CD8-positive, alpha-beta memory T cell (primary cell): ENCODE data around the gene WFIKKN1. TPM values are rescaled to one million over a fixed set of nuclear protein-coding genes. Genes with fewer than 3 reads are reported as not detected.

Experiments
- CTCF ChIA-PET: fragments of 350-600 bp; sonication (Branson Sonifier 250); formaldehyde crosslinking; loops from one replicate; lab custom pipeline; 2021; ENCODE audit warnings: antibody characterized with exemption; lab: Charles Lee
- POLR2A ChIA-PET: fragments of 350-600 bp; sonication (Branson Sonifier 250); formaldehyde crosslinking; loops from one replicate; lab custom pipeline; 2021; ENCODE audit warnings: antibody characterized with exemption; lab: Charles Lee
- DNase-seq, 5 donors: peaks; one replicate each; pipeline versions ENCODE4 v3.0.0 to v3.0.0-alpha.2; 2020 to 2022; ENCODE audit warnings: mixed read lengths in 1 of 5
- H3K27ac ChIP-seq: one replicate; pipeline ENCODE4 v1.7.0; 2013; ENCODE audit warnings: low read depth, mild to moderate bottlenecking, low read length, moderate library complexity
- H3K27me3 ChIP-seq: 2 replicates; pipeline ENCODE4 v1.7.0; 2013; ENCODE audit warnings: low read length, mild to moderate bottlenecking; ENCODE audit not compliant: insufficient read depth, poor library complexity, severe bottlenecking
- H3K36me3 ChIP-seq: 2 replicates; pipeline ENCODE4 v1.7.0; 2013; ENCODE audit warnings: mild to moderate bottlenecking, low read length, moderate library complexity; ENCODE audit not compliant: insufficient read depth
- H3K4me1 ChIP-seq: 2 replicates; pipeline ENCODE4 v1.7.0; 2013; ENCODE audit warnings: mild to moderate bottlenecking, low read length, moderate library complexity; ENCODE audit not compliant: insufficient read depth
- H3K4me3 ChIP-seq: 2 replicates; pipeline ENCODE4 v1.7.0; 2013; ENCODE audit warnings: mild to moderate bottlenecking, low read length
- H3K9me3 ChIP-seq: 2 replicates; pipeline ENCODE4 v1.7.0; 2013; ENCODE audit warnings: mild to moderate bottlenecking, low read length
- H3K27ac Mint-ChIP-seq, 8 donors: one replicate each; pipeline ENCODE4 v1.8.0; 2020 to 2021; ENCODE audit warnings: mixed read lengths in 8 of 8, mild to moderate bottlenecking in 6 of 8, inconsistent platforms in 3 of 8, moderate library complexity in 3 of 8
- H3K27me3 Mint-ChIP-seq, 2 donors: one replicate each; pipeline ENCODE4 v1.8.0; 2020 to 2021; ENCODE audit warnings: mixed read lengths in 2 of 2, mild to moderate bottlenecking in 1 of 2, moderate library complexity in 1 of 2
- H3K36me3 Mint-ChIP-seq, 3 donors: one replicate each; pipeline ENCODE4 v1.8.0; 2020 to 2021; ENCODE audit warnings: mixed read lengths in 3 of 3, inconsistent platforms in 1 of 3, mild to moderate bottlenecking in 1 of 3
- H3K4me1 Mint-ChIP-seq, 3 donors: one replicate each; pipeline ENCODE4 v1.8.0; 2020 to 2021; ENCODE audit warnings: mixed read lengths in 3 of 3, inconsistent platforms in 1 of 3, mild to moderate bottlenecking in 1 of 3
- H3K4me3 Mint-ChIP-seq, 7 donors: one replicate each; pipeline ENCODE4 v1.8.0; 2020 to 2021; ENCODE audit warnings: mixed read lengths in 7 of 7, mild to moderate bottlenecking in 6 of 7, moderate library complexity in 4 of 7, inconsistent platforms in 2 of 7
- H3K9me3 Mint-ChIP-seq, 5 donors: one replicate each; pipeline ENCODE4 v1.8.0; 2020 to 2022; ENCODE audit warnings: mixed read lengths in 5 of 5, mild to moderate bottlenecking in 3 of 5, moderate library complexity in 2 of 5, inconsistent platforms in 1 of 5
- polyA plus RNA-seq: library from polyadenylated mRNA; unstranded; fragments of 300-500 nt; fragmentation: Illumina TruSeq; gene quantifications from one replicate; pipeline ENCODE4 v1.2.3, GENCODE V29; 2021
- total RNA-seq, 2 experiments: library from RNA; stranded (reverse); gene quantifications; one replicate each; pipeline ENCODE4 v1.2.3, GENCODE V29; 2021

WFIKKN1 gene
- total and polyA plus RNA-seq, 3 experiments from 2014 or later = 0.09 to 0.22 (median 0.11) TPM

- H3K4me1 Mint-ChIP-seq = peaks cover 0 to 29% (median 13%) of the 10 kb centered on the region in 3 donors
- ChIA-PET CTCF (no interaction called here), POLR2A (no interaction called here)
- no peaks in the 10 kb centered on the region for H3K36me3 ChIP-seq
- H3K27me3 ChIP-seq = no peaks in the 10 kb centered on the region
- H3K27me3 Mint-ChIP-seq = no peaks in the 10 kb centered on the region
- peaks cover 22% of the 10 kb centered on the region for H3K4me1 ChIP-seq
- H3K36me3 Mint-ChIP-seq = no peaks in the 10 kb centered on the region
- DNase-seq = no peak
- H3K27ac ChIP-seq = no peak overlapping the region
- H3K27ac Mint-ChIP-seq = peak overlapping the region in 2 of 8 donors; percentile 45 to 83
- peak overlapping the region in 2 of 7 donors; percentile 12 to 42 for H3K4me3 Mint-ChIP-seq
- no peaks in the 10 kb centered on the region for H3K9me3 Mint-ChIP-seq
- H3K4me3 ChIP-seq = no peak overlapping the region
- no peaks in the 10 kb centered on the region for H3K9me3 ChIP-seq
These were observed 15.9 kb downstream of the WFIKKN1 start for GRCh38 chr16:646679-647172.

- peaks cover 0 to 29% (median 13%) of the 10 kb centered on the region in 3 donors for H3K4me1 Mint-ChIP-seq
- no peaks in the 10 kb centered on the region for H3K9me3 ChIP-seq
- H3K27ac Mint-ChIP-seq = peak overlapping the region in 1 of 8 donors; percentile 83
- no peak for DNase-seq
- no peak overlapping the region for H3K27ac ChIP-seq
- H3K4me1 ChIP-seq = peaks cover 22% of the 10 kb centered on the region
- no peaks in the 10 kb centered on the region for H3K36me3 ChIP-seq
- H3K27me3 ChIP-seq = no peaks in the 10 kb centered on the region
- POLR2A ChIA-PET = interaction anchor here (1.0 kb wide), 1 partner anchor 11 kb away, joined by 3 read pairs; the partner anchor contains the start of gene METTL26
- H3K36me3 Mint-ChIP-seq = no peaks in the 10 kb centered on the region
- H3K4me3 ChIP-seq = no peak overlapping the region
- CTCF ChIA-PET = interaction anchor here (0.8 to 1.3 kb wide), 2 partner anchors 9 to 11 kb away, joined by 3 to 7 read pairs; partner anchors contain the start of gene METTL26
- peak overlapping the region in 2 of 7 donors; percentile 12 to 42 for H3K4me3 Mint-ChIP-seq
- no peaks in the 10 kb centered on the region for H3K27me3 Mint-ChIP-seq
- H3K9me3 Mint-ChIP-seq = no peaks in the 10 kb centered on the region
These were observed 16.6 kb downstream of the WFIKKN1 start for GRCh38 chr16:647173-647902.

- Histone ChIP-seq H3K27me3 (no peaks in the 10 kb centered on the region), H3K9me3 (no peaks in the 10 kb centered on the region), H3K27ac (peak overlapping the region; percentile 58), H3K4me3 (peak overlapping the region; percentile 66), H3K36me3 (no peaks in the 10 kb centered on the region), H3K4me1 (peaks cover 14% of the 10 kb centered on the region)
- POLR2A ChIA-PET = interaction anchor here (0.6 to 1.0 kb wide), 3 partner anchors 10 to 52 kb away, joined by 3 to 4 read pairs (median 3); partner anchors contain the start of gene METTL26
- peak in 1 of 5 donors; percentile 27 for DNase-seq
- peak overlapping the region; percentile 59 to 93 (median 84) for H3K27ac Mint-ChIP-seq
- H3K4me3 Mint-ChIP-seq = peak overlapping the region; percentile 48 to 87 (median 77)
- peaks cover 0 to 21% (median 11%) of the 10 kb centered on the region in 3 donors for H3K4me1 Mint-ChIP-seq
- no peaks in the 10 kb centered on the region for H3K36me3 Mint-ChIP-seq
- no peaks in the 10 kb centered on the region for H3K9me3 Mint-ChIP-seq
- H3K27me3 Mint-ChIP-seq = no peaks in the 10 kb centered on the region
- CTCF ChIA-PET = interaction anchor here (0.8 to 1.3 kb wide), 2 partner anchors 10 to 12 kb away, joined by 3 to 7 read pairs; partner anchors contain the start of gene METTL26
These were observed 17.4 kb downstream of the WFIKKN1 start for GRCh38 chr16:648071-648780.

GRCh38 chr16:648781-649589 is 18.2 kb downstream of the WFIKKN1 start, which contains the start of gene WDR90:
Gene WDR90, plus strand, starts transcription at chr16:649365. Its CDS starts 52 bp downstream, at chr16:649417.
- no peaks in the 10 kb centered on the region for H3K27me3 Mint-ChIP-seq
- CTCF ChIA-PET = interaction anchor here (0.8 to 1.3 kb wide), 4 partner anchors 12 to 32 kb away, joined by 3 to 7 read pairs (median 4); partner anchors contain the start of genes METTL26, RHOT2 and STUB1
- H3K36me3 Mint-ChIP-seq = no peaks in the 10 kb centered on the region
- Histone ChIP-seq H3K27ac (peak within 1 kb of the TSS; percentile 58), H3K9me3 (no peaks in the 10 kb centered on the region), H3K36me3 (no peaks in the 10 kb centered on the region), H3K4me1 (peaks cover 13% of the 10 kb centered on the region), H3K27me3 (no peaks in the 10 kb centered on the region), H3K4me3 (peak within 1 kb of the TSS; percentile 66)
- POLR2A ChIA-PET = interaction anchor here (0.5 to 1.4 kb wide), 6 partner anchors 13 to 66 kb away, joined by 3 to 7 read pairs (median 4); partner anchors contain the start of genes METRN, METTL26, RAB40C and RHOT2
- peaks cover 0 to 21% (median 11%) of the 10 kb centered on the region in 3 donors for H3K4me1 Mint-ChIP-seq
- DNase-seq = peak; percentile 88 to 95 (median 92)
- peak within 1 kb of the TSS; percentile 61 to 93 (median 84) for H3K27ac Mint-ChIP-seq
- peak within 1 kb of the TSS; percentile 74 to 87 (median 78) for H3K4me3 Mint-ChIP-seq
- H3K9me3 Mint-ChIP-seq = no peaks in the 10 kb centered on the region

GRCh38 chr16:649631-650030 is 18.8 kb downstream of the WFIKKN1 start:
- Histone ChIP-seq H3K4me3 (peak overlapping the region; percentile 66), H3K36me3 (no peaks in the 10 kb centered on the region), H3K9me3 (no peaks in the 10 kb centered on the region), H3K4me1 (peaks cover 13% of the 10 kb centered on the region), H3K27ac (no peak overlapping the region), H3K27me3 (no peaks in the 10 kb centered on the region)
- Mint-ChIP-seq H3K27ac (peak overlapping the region in 1 of 8 donors; percentile 68), H3K4me3 (peak overlapping the region; percentile 59 to 85 (median 62)), H3K9me3 (no peaks in the 10 kb centered on the region), H3K36me3 (no peaks in the 10 kb centered on the region), H3K27me3 (no peaks in the 10 kb centered on the region), H3K4me1 (peaks cover 0 to 21% (median 8%) of the 10 kb centered on the region in 3 donors)
- CTCF ChIA-PET = interaction anchor here (0.8 to 1.3 kb wide), 3 partner anchors 13 to 31 kb away, joined by 3 to 5 read pairs (median 4); partner anchors contain the start of genes METTL26, RHOT2 and STUB1
- POLR2A ChIA-PET = interaction anchor here (0.5 to 1.4 kb wide), 6 partner anchors 13 to 65 kb away, joined by 3 to 7 read pairs (median 4); partner anchors contain the start of genes METRN, METTL26, RAB40C and RHOT2
- DNase-seq = no peak

GRCh38 chr16:651844-652243 is 21.1 kb downstream of the WFIKKN1 start:
- Histone ChIP-seq H3K27me3 (no peaks in the 10 kb centered on the region), H3K9me3 (no peaks in the 10 kb centered on the region), H3K36me3 (no peaks in the 10 kb centered on the region), H3K4me3 (no peak overlapping the region), H3K4me1 (peaks cover 13% of the 10 kb centered on the region), H3K27ac (no peak overlapping the region)
- H3K27me3 Mint-ChIP-seq = no peaks in the 10 kb centered on the region
- ChIA-PET POLR2A (no interaction called here), CTCF (interaction anchor here (2.0 kb wide), 1 partner anchor 14 kb away, joined by 6 read pairs; no protein-coding TSS in a partner anchor)
- no peak for DNase-seq
- peaks cover 0 to 19% (median 5%) of the 10 kb centered on the region in 3 donors for H3K4me1 Mint-ChIP-seq
- H3K4me3 Mint-ChIP-seq = peak overlapping the region in 1 of 7 donors; percentile 52
- H3K9me3 Mint-ChIP-seq = no peaks in the 10 kb centered on the region
- no peak overlapping the region for H3K27ac Mint-ChIP-seq
- no peaks in the 10 kb centered on the region for H3K36me3 Mint-ChIP-seq
